H1 (cell line): ENCODE data around the gene GJD3.

Source experiments
- CTCF ChIP-seq, 3 experiments: IDR thresholded peaks; 1 replicate in 2 of 3; 2 replicates in 1 of 3; pipeline versions ENCODE4 v1.5.1 to v1.6.1; 2011; ENCODE audit warnings: low read length in 3 of 3, mild to moderate bottlenecking in 3 of 3, inconsistent platforms in 2 of 3, low read depth in 1 of 3, moderate library complexity in 1 of 3; ENCODE audit not compliant: insufficient read depth in 1 of 3; ENCODE audit errors: control extremely low read depth in 1 of 3
- RAD21 ChIP-seq, 2 experiments: IDR thresholded peaks in 1 of 2; conservative IDR thresholded peaks in 1 of 2; 2 replicates each; pipeline ENCODE4 v1.6.1; 2011; ENCODE audit warnings: low read depth in 2 of 2, low read length in 2 of 2, improper control_type of control experiment in 1 of 2, inconsistent platforms in 1 of 2, mild to moderate bottlenecking in 1 of 2, moderate library complexity in 1 of 2

DNA sequence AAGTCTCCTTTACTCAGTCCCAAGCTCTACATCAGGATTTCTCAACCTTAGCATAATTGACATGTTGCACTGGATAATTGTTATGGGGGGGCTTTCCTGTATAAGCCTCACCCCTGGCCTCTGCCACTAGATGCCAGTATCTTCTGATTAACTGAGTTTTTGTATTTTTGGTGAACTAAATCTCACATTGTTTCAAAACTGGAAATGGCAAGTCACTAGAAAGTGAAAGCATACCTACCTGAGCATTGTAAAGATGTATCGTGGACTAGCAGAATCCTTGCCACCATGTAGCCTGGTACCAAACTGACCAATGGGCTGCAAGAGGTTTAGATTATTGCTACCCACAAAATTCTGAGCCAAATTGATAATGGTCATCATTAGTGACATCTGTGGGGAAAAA lies 38.1 kb upstream of the GJD3 start:
- TF ChIP-seq CTCF (IDR thresholded peaks at IDR 0.05; ENCODE audit: control extremely low read depth in 1 of 3, insufficient read depth in 1 of 3, low read depth in 1 of 3, low read length in 3 of 3) = no peak
- TF ChIP-seq RAD21 (IDR thresholded peaks at IDR 0.05 in 1 of 2, conservative IDR thresholded peaks at IDR 0.05 in 1 of 2; ENCODE audit: low read depth in 2 of 2, low read length in 2 of 2) = no peak
